ENCODE data around the gene PHLPP1.

Gene PHLPP1

DNA sequence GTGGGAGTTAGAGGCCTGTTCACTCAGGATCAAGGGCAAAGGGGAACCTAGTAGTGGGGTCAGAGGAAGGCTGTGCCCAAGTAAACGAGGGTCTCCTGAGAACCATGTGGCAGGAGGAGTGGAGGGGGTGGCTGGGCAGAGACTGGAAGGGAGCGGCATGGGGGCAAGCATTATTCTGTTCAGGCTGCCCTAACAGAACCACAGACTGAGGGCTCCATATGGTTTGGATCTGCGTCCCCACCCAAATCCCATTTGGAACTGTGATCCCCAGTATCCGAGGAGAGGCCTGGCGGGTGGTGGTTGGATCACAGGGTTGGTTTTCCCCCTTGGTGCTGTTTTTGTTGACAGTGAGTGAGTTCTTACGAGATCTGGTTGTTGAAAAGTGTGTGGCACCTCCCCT is 287.0 kb downstream of the PHLPP1 start:
- H3K9me3 ChIP-seq: no peaks in the 10 kb centered on the region
- no peaks in the 10 kb centered on the region for H3K4me1 ChIP-seq (ENCODE audit: control insufficient read depth in 1 of 2, insufficient read depth in 1 of 2, low read depth in 1 of 2, low read length in 1 of 2)
- TF ChIP-seq, protein P1, sequence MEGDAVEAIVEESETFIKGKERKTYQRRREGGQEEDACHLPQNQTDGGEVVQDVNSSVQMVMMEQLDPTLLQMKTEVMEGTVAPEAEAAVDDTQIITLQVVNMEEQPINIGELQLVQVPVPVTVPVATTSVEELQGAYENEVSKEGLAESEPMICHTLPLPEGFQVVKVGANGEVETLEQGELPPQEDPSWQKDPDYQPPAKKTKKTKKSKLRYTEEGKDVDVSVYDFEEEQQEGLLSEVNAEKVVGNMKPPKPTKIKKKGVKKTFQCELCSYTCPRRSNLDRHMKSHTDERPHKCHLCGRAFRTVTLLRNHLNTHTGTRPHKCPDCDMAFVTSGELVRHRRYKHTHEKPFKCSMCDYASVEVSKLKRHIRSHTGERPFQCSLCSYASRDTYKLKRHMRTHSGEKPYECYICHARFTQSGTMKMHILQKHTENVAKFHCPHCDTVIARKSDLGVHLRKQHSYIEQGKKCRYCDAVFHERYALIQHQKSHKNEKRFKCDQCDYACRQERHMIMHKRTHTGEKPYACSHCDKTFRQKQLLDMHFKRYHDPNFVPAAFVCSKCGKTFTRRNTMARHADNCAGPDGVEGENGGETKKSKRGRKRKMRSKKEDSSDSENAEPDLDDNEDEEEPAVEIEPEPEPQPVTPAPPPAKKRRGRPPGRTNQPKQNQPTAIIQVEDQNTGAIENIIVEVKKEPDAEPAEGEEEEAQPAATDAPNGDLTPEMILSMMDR (IDR thresholded peaks at IDR 0.05): no peak
- H3K4me3 ChIP-seq (ENCODE audit: low read depth in 1 of 2, low read length in 1 of 2): no peak overlapping the region
- no peaks in the 10 kb centered on the region for H3K36me3 ChIP-seq
- H3K27ac ChIP-seq: no peak overlapping the region
- no peaks in the 10 kb centered on the region for H3K27me3 ChIP-seq

DNA sequence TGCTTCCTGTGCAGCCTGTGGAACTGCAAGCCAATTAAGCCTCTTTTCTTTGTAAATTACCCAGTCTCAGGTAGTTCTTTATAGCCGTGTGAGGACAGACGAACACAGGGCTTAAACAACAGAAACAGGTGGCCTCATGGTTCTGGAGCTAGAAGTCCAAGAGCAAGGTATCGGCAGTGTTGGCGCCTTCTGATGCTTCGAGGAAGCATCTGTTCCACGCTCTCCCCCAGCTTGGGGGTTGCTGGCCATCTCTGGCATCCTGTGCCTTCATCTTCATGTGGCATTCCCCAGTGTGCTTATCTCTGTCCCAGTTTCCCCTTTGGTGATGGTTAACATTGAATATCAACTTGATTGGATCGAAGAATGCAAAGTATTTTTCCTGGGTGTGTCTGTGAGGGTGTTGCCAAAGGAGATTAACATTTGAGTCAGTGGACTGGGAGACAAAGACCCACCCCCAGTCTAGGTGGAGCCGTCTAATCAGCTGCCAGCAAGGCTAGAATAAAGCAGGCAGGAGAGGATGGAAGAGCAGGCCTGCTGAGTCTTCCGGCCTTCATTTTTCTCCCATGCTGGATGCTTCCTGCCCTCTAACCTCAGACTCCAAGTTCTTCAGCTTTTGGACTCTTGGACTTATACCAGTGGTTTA is 287.6 kb downstream of the PHLPP1 start:
- Histone ChIP-seq H3K27me3 (no peaks in the 10 kb centered on the region), H3K9me3 (no peaks in the 10 kb centered on the region), H3K27ac (no peak overlapping the region), H3K4me1 (ENCODE audit: control insufficient read depth in 1 of 2, insufficient read depth in 1 of 2, low read depth in 1 of 2, low read length in 1 of 2) (no peaks in the 10 kb centered on the region), H3K4me3 (ENCODE audit: low read depth in 1 of 2, low read length in 1 of 2) (no peak overlapping the region), H3K36me3 (no peaks in the 10 kb centered on the region)
- TF ChIP-seq, protein P1 (IDR thresholded peaks at IDR 0.05): no peak

DNA sequence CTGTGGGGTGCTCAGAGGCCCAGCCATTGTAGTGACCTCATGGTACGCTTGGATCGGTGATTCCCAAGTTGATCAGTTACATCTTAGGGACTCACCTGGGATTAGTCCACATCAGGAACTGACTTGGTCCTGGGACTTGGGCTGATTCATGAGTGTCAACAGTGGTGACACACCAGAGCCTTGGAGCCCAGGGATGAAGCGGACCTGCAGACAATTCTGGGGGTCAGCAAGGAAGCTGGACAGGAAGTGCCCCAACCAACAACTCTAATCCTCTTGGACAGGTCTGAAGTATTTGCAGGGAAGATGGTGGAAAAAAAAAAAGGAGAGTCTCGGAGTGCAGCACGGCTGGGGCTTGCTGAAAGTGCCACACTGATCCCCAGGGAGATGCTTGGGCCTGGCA is 288.6 kb downstream of the PHLPP1 start:
- Histone ChIP-seq H3K27ac (no peak overlapping the region), H3K9me3 (no peaks in the 10 kb centered on the region), H3K27me3 (no peaks in the 10 kb centered on the region), H3K36me3 (no peaks in the 10 kb centered on the region), H3K4me3 (ENCODE audit: low read depth in 1 of 2, low read length in 1 of 2) (no peak overlapping the region), H3K4me1 (ENCODE audit: control insufficient read depth in 1 of 2, insufficient read depth in 1 of 2, low read depth in 1 of 2, low read length in 1 of 2) (no peaks in the 10 kb centered on the region)
- TF ChIP-seq, protein P1 (IDR thresholded peaks at IDR 0.05): no peak

DNA sequence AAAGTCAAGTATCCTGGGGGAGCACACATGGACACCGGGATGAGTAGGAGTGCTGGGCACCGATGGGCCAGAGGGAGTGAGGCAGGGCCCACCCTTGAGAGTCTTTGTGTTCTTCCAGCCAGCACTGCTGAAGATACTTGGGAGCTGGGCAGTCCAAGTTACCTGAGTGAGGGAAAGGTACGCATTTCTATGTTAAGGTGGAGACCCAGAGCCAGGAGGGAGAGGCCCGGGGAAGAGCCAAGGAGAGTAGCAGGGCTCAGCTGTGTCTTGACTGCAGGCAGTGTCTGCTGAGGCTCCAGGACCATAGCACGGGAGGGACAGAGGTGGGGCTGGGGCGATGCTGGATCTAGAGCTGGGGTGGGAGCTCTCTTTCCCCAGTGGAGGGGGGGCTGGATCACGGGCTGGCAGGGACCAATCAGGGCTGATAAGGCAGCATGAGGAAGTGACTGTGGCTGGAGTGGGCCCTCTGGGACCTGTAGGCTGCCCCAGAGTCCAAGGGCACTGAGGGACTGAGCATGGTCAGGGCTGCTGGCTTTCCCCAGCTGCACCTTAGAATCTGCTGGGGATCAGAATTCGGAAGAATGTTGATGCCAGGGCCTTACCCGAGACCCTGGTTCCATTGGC is 289.2 kb downstream of the PHLPP1 start:
- TF ChIP-seq, protein P1 (IDR thresholded peaks at IDR 0.05): no peak
- no peaks in the 10 kb centered on the region for H3K9me3 ChIP-seq
- no peaks in the 10 kb centered on the region for H3K4me1 ChIP-seq (ENCODE audit: control insufficient read depth in 1 of 2, insufficient read depth in 1 of 2, low read depth in 1 of 2, low read length in 1 of 2)
- H3K27me3 ChIP-seq: no peaks in the 10 kb centered on the region
- H3K4me3 ChIP-seq (ENCODE audit: low read depth in 1 of 2, low read length in 1 of 2): no peak overlapping the region
- H3K36me3 ChIP-seq: no peaks in the 10 kb centered on the region
- no peak overlapping the region for H3K27ac ChIP-seq

DNA sequence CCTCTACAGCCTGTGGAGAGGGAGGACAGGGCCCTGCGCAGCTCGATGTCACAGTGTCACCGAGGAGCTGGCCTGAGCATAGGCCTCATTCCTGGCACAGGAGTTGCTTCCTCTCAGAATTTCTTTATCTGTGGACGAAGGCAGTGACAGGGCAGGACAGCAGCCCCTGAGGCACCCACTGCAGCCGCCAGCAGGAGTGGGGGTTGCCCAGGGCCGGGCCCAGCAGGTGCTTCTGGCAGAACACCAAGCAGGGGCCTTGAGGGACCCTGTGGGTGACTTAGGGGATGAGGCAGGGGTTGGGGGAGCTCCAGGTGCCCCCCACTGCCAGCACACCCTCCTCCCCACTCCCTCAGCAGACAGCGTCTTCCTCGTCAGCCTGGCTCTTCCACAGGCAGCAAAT is 290.0 kb downstream of the PHLPP1 start:
- TF ChIP-seq, protein P1 (IDR thresholded peaks at IDR 0.05): no peak
- Histone ChIP-seq H3K27ac (no peak overlapping the region), H3K4me1 (ENCODE audit: control insufficient read depth in 1 of 2, insufficient read depth in 1 of 2, low read depth in 1 of 2, low read length in 1 of 2) (no peaks in the 10 kb centered on the region), H3K36me3 (no peaks in the 10 kb centered on the region), H3K4me3 (ENCODE audit: low read depth in 1 of 2, low read length in 1 of 2) (no peak overlapping the region), H3K27me3 (no peaks in the 10 kb centered on the region), H3K9me3 (no peaks in the 10 kb centered on the region)

All from neutrophil (primary cell).